ENCODE data around the gene RGL3. TPM values are rescaled to one million over a fixed set of nuclear protein-coding genes. Genes with fewer than 3 reads are reported as not detected.

The RGL3 gene
- total and polyA plus RNA-seq, 4 experiments from 2014 or later: not detected

Other genes with a start within 250 kb of the RGL3 start
- under 1 TPM; 0.39 to 0.52 TPM for gene KANK2, start 221.8 kb downstream of the RGL3 start, total RNA-seq
- under 1 TPM in 1 of 2 donors, not detected in 1; 0.17 TPM for gene KANK2, start 221.8 kb downstream of the RGL3 start, polyA plus RNA-seq
- not detected for gene ANGPTL8, start 179.7 kb downstream of the RGL3 start, total RNA-seq
- not detected for gene ANGPTL8, start 179.7 kb downstream of the RGL3 start, polyA plus RNA-seq
- gene DOCK6, start 156.8 kb downstream of the RGL3 start, total RNA-seq: under 1 TPM; 0.30 to 0.64 TPM
- not detected for gene DOCK6, start 156.8 kb downstream of the RGL3 start, polyA plus RNA-seq
- gene TSPAN16, start 123.2 kb downstream of the RGL3 start, total RNA-seq: not detected
- not detected for gene TSPAN16, start 123.2 kb downstream of the RGL3 start, polyA plus RNA-seq
- 1 to 10 TPM; 6.0 to 8.6 TPM for gene RAB3D, start 79.7 kb downstream of the RGL3 start, total RNA-seq
- 1 to 10 TPM; 1.9 to 2.5 TPM for gene RAB3D, start 79.7 kb downstream of the RGL3 start, polyA plus RNA-seq
- 10 to 100 TPM; 26.1 to 28.5 TPM for gene TMEM205, start 73.0 kb downstream of the RGL3 start, total RNA-seq
- 10 to 100 TPM; 56.1 to 86.3 TPM for gene TMEM205, start 73.0 kb downstream of the RGL3 start, polyA plus RNA-seq
- gene CCDC159, start 72.8 kb downstream of the RGL3 start, total RNA-seq: 10 to 100 TPM; 90.7 to 91.8 TPM
- 10 to 100 TPM in 1 of 2 donors, 1 to 10 TPM in 1; 9.2 to 16.8 TPM for gene CCDC159, start 72.8 kb downstream of the RGL3 start, polyA plus RNA-seq
- gene PLPPR2, start 63.9 kb downstream of the RGL3 start, total RNA-seq: 10 to 100 TPM; 10.9 to 12.2 TPM
- gene PLPPR2, start 63.9 kb downstream of the RGL3 start, polyA plus RNA-seq: 1 to 10 TPM in 1 of 2 donors, under 1 TPM in 1; 0.16 to 1.1 TPM
- 1 to 10 TPM; 4.0 to 4.8 TPM for gene SWSAP1, start 44.6 kb downstream of the RGL3 start, total RNA-seq
- 1 to 10 TPM; 6.4 to 6.5 TPM for gene SWSAP1, start 44.6 kb downstream of the RGL3 start, polyA plus RNA-seq
- 1 to 10 TPM; 8.4 to 8.8 TPM for gene EPOR, start 35.0 kb downstream of the RGL3 start, total RNA-seq
- gene EPOR, start 35.0 kb downstream of the RGL3 start, polyA plus RNA-seq: 10 to 100 TPM in 1 of 2 donors, 1 to 10 TPM in 1; 6.3 to 12.1 TPM
- gene ODAD3, start 15.8 kb upstream of the RGL3 start, total RNA-seq: not detected
- gene ODAD3, start 15.8 kb upstream of the RGL3 start, polyA plus RNA-seq: not detected
- gene PRKCSH, start 16.3 kb upstream of the RGL3 start, total RNA-seq: 100 to 1,000 TPM; 300 TPM
- 10 to 100 TPM; 14.0 to 63.6 TPM for gene PRKCSH, start 16.3 kb upstream of the RGL3 start, polyA plus RNA-seq
- not detected for gene ELAVL3, start 61.7 kb upstream of the RGL3 start, total RNA-seq
- gene ELAVL3, start 61.7 kb upstream of the RGL3 start, polyA plus RNA-seq: not detected
- 10 to 100 TPM; 24.1 to 24.7 TPM for gene ZNF653, start 86.5 kb upstream of the RGL3 start, total RNA-seq
- gene ZNF653, start 86.5 kb upstream of the RGL3 start, polyA plus RNA-seq: 1 to 10 TPM; 2.0 to 2.9 TPM
- gene ECSIT, start 109.8 kb upstream of the RGL3 start, total RNA-seq: 10 to 100 TPM; 39.5 to 46.2 TPM
- gene ECSIT, start 109.8 kb upstream of the RGL3 start, polyA plus RNA-seq: 10 to 100 TPM; 27.3 to 35.0 TPM
- gene CNN1, start 119.5 kb upstream of the RGL3 start, total RNA-seq: not detected
- gene CNN1, start 119.5 kb upstream of the RGL3 start, polyA plus RNA-seq: not detected
- 10 to 100 TPM; 46.0 to 48.5 TPM for gene ELOF1, start 139.9 kb upstream of the RGL3 start, total RNA-seq
- 10 to 100 TPM; 93.1 to 96.1 TPM for gene ELOF1, start 139.9 kb upstream of the RGL3 start, polyA plus RNA-seq
- gene ACP5, start 158.3 kb upstream of the RGL3 start, total RNA-seq: 10 to 100 TPM; 26.8 to 30.3 TPM
- gene ACP5, start 158.3 kb upstream of the RGL3 start, polyA plus RNA-seq: 10 to 100 TPM; 16.9 to 23.8 TPM
- gene ZNF627, start 178.2 kb upstream of the RGL3 start, total RNA-seq: 10 to 100 TPM; 11.5 to 12.6 TPM
- 10 to 100 TPM in 1 of 2 donors, 1 to 10 TPM in 1; 6.8 to 10.3 TPM for gene ZNF627, start 178.2 kb upstream of the RGL3 start, polyA plus RNA-seq